Tibial nerve (tissue), 4 donors: ENCODE results near the gene PPM1H.

ENCODE experiments used
- CTCF ChIP-seq, 5 experiments: fragments of 200-600 bp in 3 of 5; fragments of 450-650 bp in 2 of 5; sonication (generic) in 3 of 5; IDR thresholded peaks; one replicate each; pipeline ENCODE4 v1.5.1; 2016 to 2019; ENCODE audit warnings: antibody characterized with exemption in 5 of 5, mild to moderate bottlenecking in 3 of 5, moderate library complexity in 2 of 5
- EP300 ChIP-seq, 2 donors: sonication (generic); formaldehyde crosslinking; IDR thresholded peaks; one replicate each; pipeline ENCODE4 v1.6.1; 2017; ENCODE audit warnings: antibody characterized with exemption in 2 of 2, mild to moderate bottlenecking in 1 of 2

- TF ChIP-seq EP300 (IDR thresholded peaks at IDR 0.05) (no peak), CTCF (IDR thresholded peaks at IDR 0.05) (no peak)
These were observed 241.4 kb downstream of the PPM1H start for GRCh38 chr12:62693376-62694050.
